HepG2 (cell line): ENCODE measurements around the gene SCN8A. TPM values are rescaled to one million over a fixed set of nuclear protein-coding genes. Genes with fewer than 3 reads are reported as not detected.

Source experiments
- AHDC1 ChIP-seq: sonication (generic); formaldehyde crosslinking; IDR thresholded peaks from 2 replicates; pipeline ENCODE4 v1.5.1; 2020; ENCODE audit warnings: mild to moderate bottlenecking, missing genetic modification reagents, borderline replicate concordance
- ARNT2 ChIP-seq: sonication (generic); formaldehyde crosslinking; IDR thresholded peaks from 2 replicates; pipeline ENCODE4 v1.8.0; 2022; ENCODE audit warnings: mild to moderate bottlenecking, low read depth, missing genetic modification reagents, moderate library complexity
- CEBPG ChIP-seq: IDR thresholded peaks from 2 replicates; pipeline ENCODE4 v1.6.1; 2016
- CREB1 ChIP-seq, 2 experiments: fragments of 450-650 bp in 1 of 2; IDR thresholded peaks; 2 replicates each; pipeline ENCODE4 v1.6.1; 2016 to 2017; ENCODE audit warnings: control low read depth in 1 of 2, mild to moderate bottlenecking in 1 of 2, missing compliant biosample characterization in 1 of 2, missing genetic modification characterization in 1 of 2
- DR1 ChIP-seq: sonication (generic); formaldehyde crosslinking; IDR thresholded peaks from 2 replicates; pipeline ENCODE4 v1.8.0; 2021; ENCODE audit warnings: mild to moderate bottlenecking, missing genetic modification reagents, inconsistent platforms
- EZH2 ChIP-seq: conservative IDR thresholded peaks from 2 replicates; pipeline ENCODE4 v1.6.1; 2012; ENCODE audit warnings: mild to moderate bottlenecking, low read depth, low read length, moderate library complexity
- GATAD1 ChIP-seq: IDR thresholded peaks from 2 replicates; pipeline ENCODE4 v1.6.1; 2016; ENCODE audit warnings: missing genetic modification reagents, missing compliant biosample characterization
- IKZF4 ChIP-seq: sonication (generic); formaldehyde crosslinking; IDR thresholded peaks from 2 replicates; pipeline ENCODE4 v1.5.1; 2020; ENCODE audit warnings: borderline replicate concordance, mild to moderate bottlenecking, low read depth, missing genetic modification reagents; ENCODE audit errors: not compliant biosample characterization
- KAT2B ChIP-seq: fragments of 150-350 bp; IDR thresholded peaks from 2 replicates; pipeline ENCODE4 v1.6.1; 2014; ENCODE audit warnings: low read depth, low read length, borderline replicate concordance
- KLF12 ChIP-seq: sonication (generic); formaldehyde crosslinking; IDR thresholded peaks from 2 replicates; pipeline ENCODE4 v1.4.0; 2020; ENCODE audit warnings: missing genetic modification reagents, borderline replicate concordance
- PCBP2 ChIP-seq: fragments of 200-400 bp; formaldehyde crosslinking; optimal IDR thresholded peaks from 2 replicates; pipeline ENCODE3; 2018; ENCODE audit warnings: low read length, low read depth; ENCODE audit not compliant: poor library complexity, severe bottlenecking
- RARG ChIP-seq: sonication (generic); formaldehyde crosslinking; IDR thresholded peaks from 2 replicates; pipeline ENCODE4 v1.4.0; 2020; ENCODE audit warnings: low read depth, mild to moderate bottlenecking, missing genetic modification reagents
- STAG1 ChIP-seq: sonication (generic); formaldehyde crosslinking; IDR thresholded peaks from 2 replicates; pipeline ENCODE4 v1.4.0; 2020; ENCODE audit warnings: missing genetic modification reagents
- STAT6 ChIP-seq: sonication (generic); formaldehyde crosslinking; IDR thresholded peaks from 2 replicates; pipeline ENCODE4 v1.4.0; 2020; ENCODE audit warnings: missing genetic modification reagents, mild to moderate bottlenecking, borderline replicate concordance
- SYNCRIP ChIP-seq: fragments of 200-400 bp; formaldehyde crosslinking; IDR thresholded peaks from 2 replicates; pipeline ENCODE4 v1.6.1; 2018; ENCODE audit warnings: mild to moderate bottlenecking, low read depth, low read length; ENCODE audit not compliant: insufficient read depth
- XBP1 ChIP-seq: sonication (generic); formaldehyde crosslinking; IDR thresholded peaks from 2 replicates; pipeline ENCODE4 v1.5.0; 2020; ENCODE audit warnings: missing genetic modification reagents
- ZC3H13 ChIP-seq: sonication (generic); formaldehyde crosslinking; IDR thresholded peaks from 2 replicates; pipeline ENCODE4 v1.8.1; 2023; ENCODE audit warnings: mild to moderate bottlenecking, missing genetic modification reagents, moderate library complexity
- ZNF20 ChIP-seq: sonication (generic); formaldehyde crosslinking; IDR thresholded peaks from 2 replicates; pipeline ENCODE4 v1.4.0; 2020; ENCODE audit warnings: mild to moderate bottlenecking, moderate library complexity, missing genetic modification reagents
- ZNF343 ChIP-seq: sonication (generic); formaldehyde crosslinking; IDR thresholded peaks from 2 replicates; pipeline ENCODE4 v1.4.0; 2020; ENCODE audit warnings: mild to moderate bottlenecking, missing genetic modification reagents
- ZNF562 ChIP-seq: sonication (generic); formaldehyde crosslinking; IDR thresholded peaks from 2 replicates; pipeline ENCODE4 v1.8.0; 2022; ENCODE audit warnings: missing genetic modification reagents, borderline replicate concordance
- polyA plus RNA-seq, 8 experiments: library from polyadenylated mRNA; depleted of rRNA in 3 of 8; stranded (reverse) in 7 of 8; unstranded in 1 of 8; fragments of >200 nt; fragmentation: Illumina TruSeq in 4 of 8; extraction: Trizol in 4 of 8; gene quantifications; 2 replicates each; pipeline versions ENCODE4 v1.2.1 to v1.2.3, GENCODE V29; 2011 to 2016; ENCODE audit warnings: low read depth in 4 of 8, missing spikeins in 1 of 8, mixed read lengths in 1 of 8; ENCODE audit not compliant: insufficient read depth in 1 of 8
- total RNA-seq, 5 experiments: library from RNA; depleted of rRNA; stranded (reverse); fragments of >200 nt; fragmentation: Illumina TruSeq; extraction: Trizol; gene quantifications; 2 replicates each; pipeline ENCODE4 v1.2.3, GENCODE V29; 2016; ENCODE audit warnings: low read depth in 1 of 5

SCN8A gene
- total and polyA plus RNA-seq, 2 of the 13 experiments (the other 11 are each of a cell fraction or from before 2014, with no cell fraction given) = 0.57 to 1.4 TPM

GRCh38 chr12:51591016-51591901 lies at the start of gene SCN8A (continued):
- TF ChIP-seq AHDC1 (CRISPR knock-in tag) (no peak), IKZF4 (CRISPR knock-in tag) (peak; percentile 20), RARG (CRISPR knock-in tag) (no peak), KLF12 (CRISPR knock-in tag) (no peak), SYNCRIP (no peak), ZNF562 (CRISPR knock-in tag) (no peak), EZH2 (no peak), STAT6 (no peak), CEBPG (no peak), ZC3H13 (CRISPR knock-in tag) (0 out of 2 replicates have a peak, but pooled peaks have one; percentile 34), ARNT2 (CRISPR knock-in tag) (0 out of 2 replicates have a peak, but pooled peaks have one; percentile 41), PCBP2 (no peak), DR1 (CRISPR knock-in tag) (no peak), ZNF343 (CRISPR knock-in tag) (no peak), STAG1 (CRISPR knock-in tag) (no peak), XBP1 (CRISPR knock-in tag) (no peak), GATAD1 (no peak), ZNF20 (CRISPR knock-in tag) (no peak), KAT2B (no peak), CREB1 (IDR thresholded peaks at IDR 0.05) (no peak), CREB1 (CRISPR knock-in tag; IDR thresholded peaks at IDR 0.05) (no peak)
